DOHH2 (cell line): ENCODE data around the gene KMT2D.

ENCODE experiments used
- EZH2phosphoT487 ChIP-seq: fragments of 200-600 bp; sonication (generic); IDR thresholded peaks from 2 replicates; pipeline ENCODE4 v1.6.1; 2017; ENCODE audit warnings: borderline replicate concordance, mild to moderate bottlenecking, antibody characterized with exemption, low read length, moderate library complexity, mixed read lengths
- TF ChIP-seq, protein P1 (sequence below): fragments of 200-600 bp; sonication (generic); IDR thresholded peaks from one replicate; pipeline ENCODE4 v1.5.1; 2014; ENCODE audit warnings: antibody characterized with exemption, mild to moderate bottlenecking, low read depth, low read length; ENCODE audit not compliant: poor library complexity, severe bottlenecking

DNA sequence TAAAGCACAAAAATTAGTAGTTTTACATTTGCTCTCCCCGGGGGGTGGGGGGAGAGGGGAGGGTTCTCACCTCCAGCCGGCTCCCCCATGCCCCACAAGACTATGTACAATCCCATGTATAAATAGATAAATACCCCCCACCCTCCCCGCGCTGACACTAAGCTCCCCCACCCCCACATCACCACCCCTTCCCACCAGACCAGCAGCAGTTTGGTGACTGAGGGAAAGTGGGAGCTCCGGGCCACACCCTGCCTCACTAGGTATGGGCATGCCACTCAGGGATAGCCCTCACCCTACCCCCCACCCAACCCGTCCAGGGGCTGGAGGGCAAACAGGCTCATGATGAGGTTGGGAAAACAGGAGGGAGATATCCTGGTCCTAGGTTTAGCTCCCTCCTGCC, 40.2 kb downstream of the KMT2D start:
- TF ChIP-seq, protein P1, sequence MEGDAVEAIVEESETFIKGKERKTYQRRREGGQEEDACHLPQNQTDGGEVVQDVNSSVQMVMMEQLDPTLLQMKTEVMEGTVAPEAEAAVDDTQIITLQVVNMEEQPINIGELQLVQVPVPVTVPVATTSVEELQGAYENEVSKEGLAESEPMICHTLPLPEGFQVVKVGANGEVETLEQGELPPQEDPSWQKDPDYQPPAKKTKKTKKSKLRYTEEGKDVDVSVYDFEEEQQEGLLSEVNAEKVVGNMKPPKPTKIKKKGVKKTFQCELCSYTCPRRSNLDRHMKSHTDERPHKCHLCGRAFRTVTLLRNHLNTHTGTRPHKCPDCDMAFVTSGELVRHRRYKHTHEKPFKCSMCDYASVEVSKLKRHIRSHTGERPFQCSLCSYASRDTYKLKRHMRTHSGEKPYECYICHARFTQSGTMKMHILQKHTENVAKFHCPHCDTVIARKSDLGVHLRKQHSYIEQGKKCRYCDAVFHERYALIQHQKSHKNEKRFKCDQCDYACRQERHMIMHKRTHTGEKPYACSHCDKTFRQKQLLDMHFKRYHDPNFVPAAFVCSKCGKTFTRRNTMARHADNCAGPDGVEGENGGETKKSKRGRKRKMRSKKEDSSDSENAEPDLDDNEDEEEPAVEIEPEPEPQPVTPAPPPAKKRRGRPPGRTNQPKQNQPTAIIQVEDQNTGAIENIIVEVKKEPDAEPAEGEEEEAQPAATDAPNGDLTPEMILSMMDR = no peak
- TF ChIP-seq EZH2phosphoT487 = no peak
